GM21529 (cell line): ENCODE data around the gene DNAJA2.
"Not testable (repeated sequence)": the region's sequence is repeated elsewhere in the genome, so short reads cannot be mapped to it uniquely, and the experiment has no call there.

ENCODE experiments used
- ATAC-seq: cut with Tn5 transposase; IDR thresholded peaks from one replicate; pipeline ENCODE4 v1.9.1; 2021; ENCODE audit not compliant: unreplicated experiment

The DNAJA2 gene

GRCh38 chr16:46975908-46976470, 2.5 kb upstream of the DNAJA2 start:
- ATAC-seq = no peak

GRCh38 chr16:46975165-46975564, 1.7 kb upstream of the DNAJA2 start:
- no peak for ATAC-seq

- ATAC-seq = no peak
Measured at GRCh38 chr16:46974352-46974751, 878 bp upstream of the DNAJA2 start.

GRCh38 chr16:46973996-46974324, 486 bp upstream of the DNAJA2 start:
- no peak for ATAC-seq

- peak; percentile 46 for ATAC-seq
Measured at GRCh38 chr16:46972429-46973206, 856 bp downstream of the DNAJA2 start.

GRCh38 chr16:46971271-46971670, 2.2 kb downstream of the DNAJA2 start:
- no peak for ATAC-seq

DNA sequence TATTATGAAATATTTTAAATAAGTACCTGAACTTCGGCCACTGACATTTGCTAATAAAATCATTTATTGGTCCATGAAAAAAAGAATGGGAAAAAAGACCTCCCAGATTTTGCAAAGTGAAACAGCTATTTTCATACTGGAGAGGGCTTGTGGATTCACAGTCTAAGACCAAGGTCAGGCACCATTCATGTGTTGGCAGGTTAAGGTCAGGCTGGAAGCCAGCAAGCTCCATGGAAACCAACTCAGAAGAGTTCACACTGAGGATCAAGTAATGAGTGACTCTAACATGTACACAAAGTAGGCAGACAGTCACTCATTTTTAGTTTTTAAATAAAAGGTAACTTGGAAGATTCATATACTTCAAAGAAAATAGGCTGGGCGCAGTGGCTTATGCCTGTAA, 3.4 kb downstream of the DNAJA2 start:
- no peak for ATAC-seq

DNA sequence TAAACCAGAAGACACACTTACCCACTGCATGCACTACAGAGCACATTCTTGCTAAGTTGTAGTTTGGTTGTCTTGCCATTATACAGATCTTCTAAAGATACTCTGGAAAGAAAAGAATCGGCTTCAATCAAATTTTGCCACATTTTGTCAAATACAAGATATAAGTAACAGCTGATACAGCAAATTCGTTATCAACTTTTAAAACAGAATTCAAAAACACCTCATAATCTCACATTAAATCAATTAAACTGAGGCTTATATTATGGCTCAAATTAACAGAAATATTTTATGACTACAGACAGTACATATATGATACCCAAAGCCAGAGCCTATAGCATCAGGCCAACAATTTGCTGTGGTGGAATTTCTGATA, 5.4 kb downstream of the DNAJA2 start:
- ATAC-seq = no peak

GRCh38 chr16:46962629-46963028, 10.8 kb downstream of the DNAJA2 start:
- no peak for ATAC-seq

- ATAC-seq = no peak
Measured at GRCh38 chr16:46961373-46962353, 11.8 kb downstream of the DNAJA2 start.

DNA sequence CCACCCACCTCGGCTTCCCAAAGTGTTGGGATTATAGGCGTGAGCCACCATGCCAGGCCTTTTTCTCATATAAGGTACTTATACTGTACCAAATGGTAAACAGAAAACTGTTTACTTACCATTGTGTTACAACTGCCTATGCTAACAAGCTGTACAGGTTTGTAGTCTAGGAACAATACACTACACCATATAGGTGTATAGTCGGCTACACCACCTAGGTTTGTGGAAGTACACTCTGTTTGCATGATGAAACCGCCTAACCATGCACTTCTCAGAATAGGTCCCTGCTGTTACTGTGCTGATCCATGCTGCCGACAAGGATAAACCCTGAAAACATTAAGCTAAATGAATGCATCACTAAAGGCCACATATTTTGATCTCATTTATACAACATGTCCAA, 18.9 kb downstream of the DNAJA2 start:
- no peak for ATAC-seq

GRCh38 chr16:46950009-46950408, 23.5 kb downstream of the DNAJA2 start:
- no peak for ATAC-seq

GRCh38 chr16:46949241-46949892, 24.1 kb downstream of the DNAJA2 start:
- ATAC-seq = peak; percentile 51

- no peak for ATAC-seq
Measured at GRCh38 chr16:46948548-46949166, 24.8 kb downstream of the DNAJA2 start.

GRCh38 chr16:46947900-46948547, 25.4 kb downstream of the DNAJA2 start:
- peak; percentile 71 for ATAC-seq

DNA sequence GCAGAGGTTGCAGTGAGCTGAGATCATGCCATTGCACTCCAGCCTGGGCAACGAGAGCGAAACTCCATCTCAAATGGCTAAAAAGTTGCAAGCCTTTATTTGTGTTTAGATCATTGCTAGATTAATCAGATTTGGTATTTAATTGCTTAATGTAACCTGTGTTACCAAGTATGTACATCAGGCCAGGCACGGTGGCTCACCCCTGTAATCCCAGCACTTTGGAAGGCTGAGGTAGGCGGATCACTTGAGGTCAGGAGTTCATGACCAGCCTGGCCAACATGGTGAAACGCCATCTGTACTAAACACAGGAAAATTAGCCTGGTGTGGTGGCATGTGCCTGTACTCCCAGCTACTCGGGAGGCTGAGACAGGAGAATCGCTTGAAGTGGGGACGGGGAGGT, 28.8 kb downstream of the DNAJA2 start:
- not testable (repeated sequence) for ATAC-seq

- no peak for ATAC-seq
Measured at GRCh38 chr16:46937536-46937935, 35.9 kb downstream of the DNAJA2 start.

- ATAC-seq = no peak
Measured at GRCh38 chr16:46932802-46933201, 40.7 kb downstream of the DNAJA2 start.

DNA sequence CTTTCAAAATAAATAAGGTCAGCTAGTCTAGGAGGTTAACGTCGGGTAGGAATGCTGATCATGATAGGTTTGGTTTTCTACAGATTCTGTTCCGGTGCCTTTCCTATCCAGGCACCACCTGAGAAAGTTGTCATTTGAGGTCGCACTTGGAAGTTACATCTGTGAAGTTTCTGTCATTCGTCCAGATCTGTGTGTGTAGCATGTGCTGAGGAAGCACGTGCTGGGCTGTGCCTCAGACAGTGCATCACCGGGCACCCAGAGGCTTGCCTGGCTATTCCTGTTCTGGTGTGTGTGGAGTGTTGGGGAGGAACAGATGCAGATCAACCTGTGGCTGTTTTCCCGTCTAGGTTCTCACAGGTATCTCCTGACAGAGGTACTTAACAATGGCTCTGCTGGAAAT, 42.6 kb downstream of the DNAJA2 start:
- ATAC-seq = no peak
